ENCODE data around the gene ARMC3.
"Not testable (repeated sequence)": the region's sequence is repeated elsewhere in the genome, so short reads cannot be mapped to it uniquely, and the experiment has no call there.

ARMC3 gene

DNA sequence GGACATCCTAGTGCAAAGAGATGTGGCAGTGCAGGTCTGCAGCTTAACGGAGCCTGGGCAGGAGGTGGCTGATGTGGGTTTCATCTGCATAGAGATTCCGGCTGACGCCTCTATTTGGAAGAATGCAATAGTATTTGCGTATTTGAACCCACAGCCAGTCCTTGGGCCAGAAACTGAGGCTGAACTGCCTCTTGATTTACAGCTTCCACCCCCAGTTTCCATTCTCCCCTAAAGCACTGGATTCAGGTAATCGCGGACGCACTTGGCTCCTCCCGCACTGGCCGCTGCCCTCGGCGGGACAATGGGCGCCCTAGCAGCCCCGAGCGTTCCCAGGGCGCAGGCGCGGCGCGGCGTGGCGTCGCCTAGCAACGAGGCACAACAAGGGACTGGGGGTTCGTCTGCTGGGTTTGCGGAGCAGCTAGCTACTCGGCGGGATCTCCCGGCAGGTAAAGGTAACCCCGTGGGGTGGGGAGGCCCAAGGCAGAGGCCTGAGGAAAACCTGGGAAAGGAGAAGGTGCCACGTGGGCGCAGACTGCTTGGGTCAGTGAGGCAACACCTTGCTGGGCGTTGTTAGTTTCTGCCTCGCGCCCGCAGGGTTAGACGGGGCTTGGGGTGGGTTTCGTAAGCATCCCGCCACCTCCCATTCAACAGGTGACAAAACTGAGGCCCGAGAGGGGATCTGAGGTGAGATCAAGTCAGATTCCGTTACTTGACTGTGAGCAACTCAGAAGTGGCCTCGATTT lies at the start of gene ARMC3:
Gene ARMC3 (plus strand): TSS at position 393 of the 743 bp plus-strand sequence. CDS start 3,944 bp downstream, outside the sequence.
- peak; percentile 46 for DNase-seq (ENCODE audit: low read depth)

DNA sequence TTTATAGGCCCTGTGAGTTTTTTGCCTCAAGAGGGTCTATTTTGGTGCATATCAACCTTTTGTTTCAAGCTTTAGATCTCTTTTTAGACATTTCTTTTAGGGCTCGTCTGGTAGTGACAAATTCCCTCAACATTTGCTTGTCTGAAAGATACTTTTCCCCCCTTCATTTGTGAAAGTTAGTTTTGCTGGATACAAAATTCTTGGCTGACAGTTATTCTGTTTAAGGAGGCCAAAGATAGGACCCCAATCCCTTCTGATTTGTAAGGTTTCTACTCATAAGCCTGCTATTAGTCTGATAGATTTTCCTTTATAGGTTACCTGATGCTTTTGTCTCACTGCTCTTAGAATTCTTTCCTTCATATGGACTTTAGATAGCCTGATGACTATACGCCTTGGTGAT lies 36.1 kb upstream of the ARMC3 start:
- DNase-seq (ENCODE audit: low read depth): no peak

DNA sequence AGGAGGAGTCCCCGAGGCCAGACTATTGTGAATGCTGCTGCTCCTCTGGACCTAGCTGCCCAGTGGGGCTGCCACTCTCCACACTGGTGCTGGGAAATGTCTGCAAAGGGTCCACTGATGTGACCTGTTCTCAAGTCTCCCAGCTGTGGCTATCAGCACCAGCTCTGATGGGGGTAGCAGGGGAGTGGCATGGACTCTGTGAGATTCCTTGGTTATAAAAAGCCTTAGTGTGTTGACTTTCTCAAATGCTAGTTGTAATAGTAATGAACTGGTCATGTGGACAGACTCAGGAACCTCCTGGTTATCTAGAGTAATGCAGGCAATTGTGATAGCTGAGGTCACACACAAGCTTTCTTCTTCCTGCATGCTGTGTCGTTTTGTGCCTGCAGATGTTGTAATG lies 34.1 kb upstream of the ARMC3 start:
- DNase-seq (ENCODE audit: low read depth): no peak

DNA sequence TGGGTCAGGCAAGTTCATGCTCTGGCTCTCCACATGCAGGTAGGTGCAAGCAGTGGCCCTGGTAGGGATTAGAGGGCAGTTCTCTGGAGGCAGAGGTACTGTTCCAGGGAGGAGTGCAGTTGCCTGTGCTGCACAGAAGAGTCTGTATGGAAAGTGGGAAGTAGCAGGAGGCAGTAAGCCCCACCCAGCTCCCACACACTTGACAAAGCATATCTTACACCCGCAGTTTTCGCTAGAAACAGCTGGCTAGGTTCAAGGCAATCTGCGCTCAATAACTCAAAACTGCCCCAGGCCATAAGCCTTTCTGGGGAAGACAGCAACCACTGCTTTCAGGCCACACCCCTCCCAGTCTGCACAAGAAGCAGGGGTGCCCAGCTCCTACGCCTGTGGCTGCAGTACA lies 33.1 kb upstream of the ARMC3 start:
- no peak for DNase-seq (ENCODE audit: low read depth)

GRCh38 chr10:22895252-22895651 lies 32.6 kb upstream of the ARMC3 start:
- no peak for DNase-seq (ENCODE audit: low read depth)

DNA sequence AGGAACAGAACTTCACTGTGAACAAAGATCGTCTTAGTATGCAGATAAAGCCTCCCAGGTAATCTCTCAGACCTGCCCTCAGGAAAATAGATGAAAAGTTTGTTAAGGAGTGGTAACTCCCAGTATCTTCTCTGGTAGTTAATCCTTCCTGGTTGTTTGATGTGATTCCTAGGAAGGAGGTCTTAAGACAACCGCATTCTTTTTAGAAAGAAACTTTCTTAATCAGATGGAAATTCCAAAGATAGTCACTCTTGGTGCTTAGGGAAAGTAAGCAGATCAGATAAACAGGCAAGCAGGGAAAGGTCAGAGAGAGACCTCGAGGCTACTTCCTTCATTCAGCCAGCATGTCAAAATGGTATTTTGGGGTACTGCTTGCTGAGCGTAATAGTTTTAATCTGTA lies 30.5 kb upstream of the ARMC3 start:
- no peak for DNase-seq (ENCODE audit: low read depth)

GRCh38 chr10:22899307-22899706 lies 28.5 kb upstream of the ARMC3 start:
- DNase-seq (ENCODE audit: low read depth): no peak

DNA sequence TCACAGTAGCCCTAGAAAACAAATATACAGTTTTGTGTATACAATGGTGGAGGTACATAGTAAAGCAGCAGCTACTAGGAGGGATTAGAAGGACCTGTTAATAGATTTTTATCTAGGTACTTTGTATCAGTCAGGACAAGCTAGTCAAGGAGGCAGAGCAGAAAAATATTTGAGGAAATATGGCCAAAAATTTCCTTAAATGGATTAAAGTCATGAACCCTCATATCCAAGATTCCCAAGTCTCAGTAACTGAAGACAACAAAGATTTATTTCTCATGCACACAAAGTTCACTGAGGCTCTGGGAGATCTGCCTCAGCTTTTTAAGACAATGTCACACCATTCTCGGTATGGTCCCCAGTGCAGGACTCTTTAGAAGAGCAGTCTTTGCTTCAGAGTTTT lies 28.1 kb upstream of the ARMC3 start:
- no peak for DNase-seq (ENCODE audit: low read depth)

GRCh38 chr10:22900841-22901601 lies 26.8 kb upstream of the ARMC3 start:
- DNase-seq (ENCODE audit: low read depth): no peak

- not testable (repeated sequence) for DNase-seq (ENCODE audit: low read depth)
Measured at GRCh38 chr10:22902147-22902546, 25.7 kb upstream of the ARMC3 start.

DNA sequence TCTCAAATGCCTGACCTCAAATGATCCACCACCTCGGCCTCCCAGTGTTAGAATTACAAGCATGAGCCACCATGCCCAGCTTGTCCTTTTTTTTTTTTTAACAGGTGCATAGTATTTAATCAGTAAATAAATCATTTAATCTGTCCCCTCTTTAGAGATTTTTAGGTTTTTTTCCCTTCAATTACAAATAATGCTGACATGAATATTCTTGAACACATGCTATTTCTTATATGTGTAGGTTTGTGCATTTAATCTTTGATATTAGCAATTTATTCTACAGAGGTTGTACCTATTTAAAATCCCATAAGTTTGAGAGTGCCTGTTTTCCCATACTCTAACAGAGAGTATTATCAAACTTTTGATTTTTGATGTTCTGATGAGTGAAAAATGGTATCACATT lies 24.2 kb upstream of the ARMC3 start:
- DNase-seq (ENCODE audit: low read depth): no peak

DNA sequence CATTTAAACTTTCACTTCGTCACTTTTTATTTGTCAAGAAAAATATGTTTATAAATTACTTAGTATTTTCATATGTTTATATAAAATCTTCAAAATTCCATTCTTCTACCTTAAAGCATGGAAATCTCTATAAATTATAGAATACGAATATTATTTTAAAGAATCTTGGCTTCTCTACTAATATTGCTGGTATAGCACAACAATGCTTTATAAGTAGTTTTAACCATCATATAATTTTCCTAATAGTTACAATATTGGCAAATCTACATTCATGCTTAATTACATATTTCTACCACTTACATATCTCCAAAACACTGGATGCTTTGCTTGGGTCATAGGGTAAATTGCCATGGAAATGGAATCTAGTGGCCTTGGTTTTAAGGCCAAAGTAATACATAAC lies 21.1 kb upstream of the ARMC3 start:
- no peak for DNase-seq (ENCODE audit: low read depth)

DNA sequence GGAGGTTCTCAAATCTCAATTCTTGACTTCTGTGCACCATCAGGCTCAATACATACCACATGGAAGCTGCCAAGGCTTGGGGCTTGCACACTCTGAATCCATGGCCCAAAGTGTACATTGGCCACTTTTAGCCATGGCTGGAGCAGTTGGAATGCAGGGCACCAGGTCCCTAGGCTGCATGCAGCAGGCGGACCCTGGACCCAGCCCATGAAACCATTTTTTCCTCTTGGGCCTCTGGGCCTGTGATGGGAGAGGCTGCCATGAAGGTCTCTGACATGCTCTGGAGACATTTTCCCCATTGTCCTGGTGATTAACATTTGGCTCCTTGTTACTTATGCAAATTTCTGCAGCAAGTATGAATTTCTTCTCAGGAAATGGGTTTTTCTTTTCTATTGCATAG lies 19.0 kb upstream of the ARMC3 start:
- no peak for DNase-seq (ENCODE audit: low read depth)

DNA sequence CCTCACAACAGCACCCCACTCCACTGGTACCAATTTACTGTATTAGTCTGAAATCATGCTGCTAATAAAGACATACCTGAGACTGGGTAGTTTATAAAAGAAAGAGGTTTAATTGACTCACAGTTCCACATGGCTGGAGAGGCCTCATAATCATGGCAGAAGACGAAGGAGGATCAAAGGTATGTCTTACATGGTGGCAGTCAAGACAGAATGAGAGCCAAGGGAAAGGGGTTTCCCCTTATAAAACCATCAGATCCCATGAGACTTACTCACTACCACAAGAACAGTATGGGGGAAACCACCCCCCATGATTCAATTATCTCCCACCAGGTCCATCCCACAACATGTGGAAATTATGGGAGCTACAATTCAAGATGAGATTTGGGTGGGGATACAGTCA lies 18.2 kb upstream of the ARMC3 start:
- not testable (repeated sequence) for DNase-seq (ENCODE audit: low read depth)

DNA sequence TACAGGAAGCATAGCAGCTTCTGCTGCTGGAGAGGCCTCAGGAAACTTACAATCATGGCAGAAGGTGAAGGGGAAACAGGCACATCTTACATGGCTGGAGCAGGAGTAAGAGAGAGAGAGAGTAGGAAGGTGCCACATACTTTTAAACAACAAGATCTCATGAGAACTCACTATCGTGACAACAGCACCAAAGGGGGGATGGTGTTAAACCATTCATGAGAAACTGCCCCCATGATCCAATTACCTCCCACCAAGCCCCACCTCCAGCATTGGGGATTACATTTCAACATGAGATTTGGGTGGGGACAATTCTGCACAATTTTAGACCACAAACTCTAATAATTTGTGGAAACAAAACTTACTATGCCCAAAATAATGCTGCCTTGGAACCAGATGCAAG lies 16.8 kb upstream of the ARMC3 start:
- no peak for DNase-seq (ENCODE audit: low read depth)

GRCh38 chr10:22911889-22912762 lies 15.7 kb upstream of the ARMC3 start:
- no peak for DNase-seq (ENCODE audit: low read depth)

GRCh38 chr10:22912763-22913384 lies 15.0 kb upstream of the ARMC3 start:
- DNase-seq (ENCODE audit: low read depth): no peak

GRCh38 chr10:22913474-22914092 lies 14.3 kb upstream of the ARMC3 start:
- DNase-seq (ENCODE audit: low read depth): no peak

GRCh38 chr10:22915314-22915713 lies 12.5 kb upstream of the ARMC3 start:
- no peak for DNase-seq (ENCODE audit: low read depth)

DNA sequence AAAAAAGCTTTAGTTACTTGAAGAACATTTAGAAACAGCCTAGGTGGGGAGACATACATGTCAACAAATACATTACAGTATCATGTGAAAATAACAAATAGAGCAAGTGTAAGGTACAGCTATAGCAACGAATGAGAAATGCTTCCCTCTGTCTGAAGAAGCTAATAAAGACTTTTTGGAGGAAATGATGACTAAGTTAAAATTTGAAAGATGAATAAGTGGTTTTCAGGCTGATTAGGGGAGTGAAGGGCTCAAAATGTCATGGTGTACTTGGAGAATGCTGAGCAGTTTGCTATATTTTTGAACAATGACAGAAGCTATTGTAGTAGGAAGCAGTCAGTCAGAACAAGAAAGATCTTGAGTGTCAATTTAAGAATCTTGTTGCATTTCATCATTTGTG lies 2.8 kb upstream of the ARMC3 start:
- DNase-seq (ENCODE audit: low read depth): no peak

- DNase-seq (ENCODE audit: low read depth): no peak
Measured at GRCh38 chr10:22927166-22927565, 687 bp upstream of the ARMC3 start.

DNA sequence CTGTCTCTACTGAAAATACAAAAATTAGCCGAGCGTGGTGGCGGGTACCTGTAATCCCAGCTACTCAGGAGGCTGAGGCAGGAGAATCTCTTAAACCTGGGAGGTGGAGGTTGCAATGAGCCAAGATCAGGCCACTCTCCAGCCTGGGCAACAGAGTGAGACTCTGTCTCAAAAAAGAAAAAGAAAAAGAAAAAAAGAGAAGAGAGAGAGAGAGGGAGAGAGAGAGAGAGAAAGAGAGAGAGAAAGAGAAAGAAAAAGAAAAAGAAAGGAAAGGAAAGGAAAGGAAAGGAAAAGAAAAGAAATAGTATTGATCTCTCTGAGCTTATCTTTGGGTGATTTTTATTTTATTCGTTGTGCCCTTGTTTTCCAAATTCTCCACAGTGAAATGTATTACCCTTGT lies 1.2 kb downstream of the ARMC3 start:
- not testable (repeated sequence) for DNase-seq (ENCODE audit: low read depth)

Data from activated T-helper 1 cell treated with Interleukin-2 at 50 U/mL for 16 hours (primary cell).